Neuron (in vitro differentiated cells): Measurements from ENCODE around the gene SV2B.

Experiments used
- H2AFZ ChIP-seq: one replicate; pipeline ENCODE4 v1.6.1; 2013; ENCODE audit warnings: low read depth, mild to moderate bottlenecking, inconsistent platforms, low read length, moderate library complexity
- H3K27me3 ChIP-seq: one replicate; pipeline ENCODE4 v1.6.1; 2013; ENCODE audit warnings: low read length; ENCODE audit not compliant: insufficient read depth
- H3K36me3 ChIP-seq: one replicate; pipeline ENCODE4 v1.6.1; 2013; ENCODE audit warnings: low read length; ENCODE audit not compliant: insufficient read depth
- H3K4me1 ChIP-seq: one replicate; pipeline ENCODE4 v1.6.1; 2013; ENCODE audit warnings: low read length; ENCODE audit not compliant: insufficient read depth
- H3K4me3 ChIP-seq: 2 replicates; pipeline ENCODE4 v1.5.1; 2013; ENCODE audit warnings: mild to moderate bottlenecking, low read length, moderate library complexity
- H3K9me3 ChIP-seq: one replicate; pipeline ENCODE4 v1.6.1; 2013; ENCODE audit warnings: low read length

SV2B gene

DNA sequence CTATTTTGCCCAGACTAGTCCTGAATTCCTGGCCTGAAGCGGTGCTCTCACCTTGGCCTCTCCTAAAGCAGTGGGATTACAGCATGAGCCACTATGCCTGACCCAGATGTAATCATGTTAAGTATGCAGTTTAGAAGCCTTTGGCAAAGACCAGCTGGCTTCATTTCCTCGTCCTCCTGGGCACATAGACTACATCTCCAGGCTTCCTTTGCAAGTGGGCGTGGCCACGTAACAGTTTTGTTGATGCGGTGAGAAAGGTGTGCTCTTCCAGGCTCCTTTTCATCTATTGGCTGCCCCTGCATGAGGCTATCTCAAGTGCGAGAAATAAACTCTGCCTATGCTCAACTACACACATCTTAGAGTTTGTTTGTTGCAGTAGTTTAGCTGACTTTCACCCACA lies 13.0 kb downstream of the SV2B start:
- H3K27me3 ChIP-seq, result peaks cover 4% of the 10 kb centered on the region

DNA sequence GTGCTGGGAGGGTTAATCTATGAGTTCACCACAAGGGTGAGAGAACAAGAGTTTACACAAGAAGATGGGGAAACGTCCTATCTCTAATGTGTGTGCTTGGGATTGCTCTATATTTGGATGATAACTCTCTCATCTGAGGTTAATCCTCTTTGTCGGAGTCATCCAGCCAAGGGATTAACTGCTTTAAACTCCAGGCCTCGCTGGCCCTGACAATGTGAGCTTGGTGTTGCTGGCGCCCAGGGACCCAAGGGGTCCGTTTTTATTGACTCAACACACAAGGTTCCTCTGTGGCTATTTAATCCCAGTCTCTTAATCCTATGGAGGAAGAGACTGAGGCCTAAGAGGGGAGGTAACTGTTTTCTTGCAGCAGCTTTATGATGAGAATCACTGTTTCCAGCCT lies 14.2 kb downstream of the SV2B start:
- H3K9me3 ChIP-seq, result no peaks in the 10 kb centered on the region
- H3K36me3 ChIP-seq, result no peaks in the 10 kb centered on the region
- peaks cover 4% of the 10 kb centered on the region for H3K27me3 ChIP-seq
- H3K4me3 ChIP-seq, result no peak overlapping the region
- H3K4me1 ChIP-seq, result no peaks in the 10 kb centered on the region
- H2AFZ ChIP-seq, result no peak overlapping the region

More for the DNA sequence above, 13.0 kb downstream of the SV2B start:
- H3K36me3 ChIP-seq, result no peaks in the 10 kb centered on the region
- no peaks in the 10 kb centered on the region for H3K4me1 ChIP-seq
- no peak overlapping the region for H3K4me3 ChIP-seq
- no peak overlapping the region for H2AFZ ChIP-seq
- H3K9me3 ChIP-seq, result no peaks in the 10 kb centered on the region

DNA sequence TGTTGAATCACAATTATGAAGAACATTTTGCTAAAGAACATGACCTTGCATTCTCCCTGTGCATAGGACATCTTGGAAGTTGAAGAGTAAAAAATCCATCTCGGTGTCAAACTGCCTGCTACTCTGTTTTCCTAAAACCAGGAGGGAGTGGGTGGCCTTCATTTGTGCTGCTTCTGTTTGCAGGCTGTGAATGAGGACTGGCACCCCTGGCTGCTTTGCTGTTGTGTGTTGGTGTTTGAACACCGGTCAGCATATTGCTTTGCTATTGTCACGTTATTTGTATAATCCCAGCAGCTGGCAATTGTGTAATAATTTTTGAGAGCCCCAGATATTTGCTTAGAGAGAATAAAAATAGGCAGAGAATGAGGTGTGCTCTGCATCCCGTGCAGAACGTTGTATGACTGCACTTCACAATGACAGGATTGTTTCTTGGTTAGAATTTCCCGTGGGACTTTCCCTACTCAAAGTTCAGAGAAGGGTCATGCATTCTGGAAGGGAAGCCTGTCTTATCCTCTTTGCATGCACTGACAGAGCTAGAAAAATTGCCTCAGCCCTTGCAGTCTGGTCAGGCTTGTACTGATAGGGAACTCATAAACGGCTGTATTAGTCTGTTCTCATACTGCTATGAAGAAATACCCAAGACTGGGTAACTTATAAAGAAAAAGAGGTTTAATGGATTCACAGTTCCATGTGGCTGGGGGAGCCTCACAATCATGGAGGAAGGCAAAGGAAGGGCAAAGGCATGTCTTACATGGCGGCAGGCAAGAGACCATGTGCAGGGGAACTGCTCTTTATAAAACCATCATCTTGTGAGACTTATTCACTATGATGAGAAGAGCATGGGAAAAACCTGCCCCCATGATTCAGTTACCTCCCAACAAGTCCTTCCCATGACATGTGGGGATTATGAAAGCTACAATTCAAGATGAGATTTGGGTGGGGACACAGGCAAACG lies 16.3 kb downstream of the SV2B start:
- Histone ChIP-seq H3K9me3 (no peaks in the 10 kb centered on the region), H3K4me1 (no peaks in the 10 kb centered on the region), H3K27me3 (no peaks in the 10 kb centered on the region), H3K36me3 (no peaks in the 10 kb centered on the region), H3K4me3 (no peak overlapping the region), H2AFZ (no peak overlapping the region)

DNA sequence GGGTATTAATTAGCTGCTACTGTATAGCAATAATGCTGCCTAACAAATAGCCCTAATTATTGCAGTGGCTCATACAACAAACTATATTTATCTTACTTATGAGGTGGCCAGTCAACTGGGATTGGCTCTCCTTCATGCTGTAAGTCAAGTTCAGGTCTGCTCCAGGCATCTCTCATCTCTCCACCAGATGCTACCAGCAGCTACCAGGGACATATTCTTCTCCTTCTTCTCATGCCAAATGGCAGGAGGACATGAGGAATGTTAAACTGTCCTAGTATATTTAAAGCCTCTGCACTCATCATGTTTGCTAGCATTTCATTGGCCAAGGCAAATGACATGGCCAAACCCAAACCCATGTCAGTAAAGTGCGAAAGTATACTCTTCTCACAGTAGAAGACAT lies 17.3 kb downstream of the SV2B start:
- no peak overlapping the region for H2AFZ ChIP-seq
- no peak overlapping the region for H3K4me3 ChIP-seq
- H3K27me3 ChIP-seq, result no peaks in the 10 kb centered on the region
- H3K9me3 ChIP-seq, result no peaks in the 10 kb centered on the region
- no peaks in the 10 kb centered on the region for H3K36me3 ChIP-seq
- H3K4me1 ChIP-seq, result no peaks in the 10 kb centered on the region

DNA sequence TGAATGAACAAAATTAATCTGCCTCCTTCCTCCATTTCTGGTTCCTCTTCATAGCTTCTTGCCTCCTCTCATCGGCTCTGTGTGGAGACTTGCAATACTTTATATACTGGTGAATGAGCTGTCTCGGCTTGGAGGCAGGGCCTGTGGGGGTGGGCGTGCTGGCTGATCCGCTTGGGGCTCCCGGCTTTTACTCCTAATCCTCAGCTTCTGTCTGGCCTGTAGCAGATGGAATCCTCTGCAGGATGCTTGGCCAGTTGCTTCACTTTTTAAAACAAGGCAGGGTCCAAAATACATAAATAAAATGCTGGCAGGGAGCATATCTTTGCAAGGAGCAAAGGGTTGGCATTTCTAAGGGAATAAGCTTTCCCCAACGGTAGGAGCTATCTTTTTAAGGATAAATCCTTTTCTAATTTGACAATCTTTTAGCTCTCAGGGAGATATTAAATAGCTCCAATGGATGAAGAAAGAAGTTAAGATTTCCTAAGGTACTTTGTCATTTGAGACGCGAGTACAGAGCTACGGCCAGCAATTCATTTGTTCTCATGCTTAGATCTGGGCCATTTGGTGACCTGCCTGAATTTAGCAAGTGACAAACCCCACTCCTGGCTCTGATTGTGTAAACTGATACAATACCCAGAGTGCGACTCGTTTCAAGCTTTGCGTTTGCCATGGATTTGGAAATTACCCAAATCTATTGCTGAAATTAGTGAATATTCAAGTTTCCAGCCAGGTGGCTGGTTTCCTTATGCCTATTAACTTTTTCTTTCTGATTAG lies 18.9 kb downstream of the SV2B start:
- Histone ChIP-seq H3K4me1 (no peaks in the 10 kb centered on the region), H2AFZ (no peak overlapping the region), H3K27me3 (no peaks in the 10 kb centered on the region), H3K36me3 (no peaks in the 10 kb centered on the region), H3K4me3 (no peak overlapping the region), H3K9me3 (no peaks in the 10 kb centered on the region)

DNA sequence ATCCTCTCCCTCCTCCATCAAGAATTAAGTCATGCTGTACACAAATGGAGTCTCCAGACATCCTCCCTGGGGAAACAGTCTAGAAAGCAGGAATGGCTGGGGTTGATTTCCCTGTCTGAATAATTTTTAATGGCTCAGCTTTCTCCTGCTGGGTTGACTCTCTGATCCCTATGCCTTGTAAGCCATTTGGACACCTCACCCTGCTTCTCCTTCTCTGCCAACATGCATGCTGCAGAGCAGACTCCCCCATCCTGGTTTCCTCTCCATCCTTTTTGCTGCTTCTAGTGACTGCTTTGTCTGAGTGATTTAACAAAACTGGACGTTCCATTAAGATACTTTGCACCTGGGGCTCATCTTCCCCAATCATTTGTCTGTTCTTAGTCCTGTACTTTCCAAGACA lies 22.2 kb downstream of the SV2B start:
- Histone ChIP-seq H2AFZ (no peak overlapping the region), H3K36me3 (no peaks in the 10 kb centered on the region), H3K27me3 (peaks cover 14% of the 10 kb centered on the region), H3K9me3 (no peaks in the 10 kb centered on the region), H3K4me3 (no peak overlapping the region), H3K4me1 (peaks cover 2% of the 10 kb centered on the region)

DNA sequence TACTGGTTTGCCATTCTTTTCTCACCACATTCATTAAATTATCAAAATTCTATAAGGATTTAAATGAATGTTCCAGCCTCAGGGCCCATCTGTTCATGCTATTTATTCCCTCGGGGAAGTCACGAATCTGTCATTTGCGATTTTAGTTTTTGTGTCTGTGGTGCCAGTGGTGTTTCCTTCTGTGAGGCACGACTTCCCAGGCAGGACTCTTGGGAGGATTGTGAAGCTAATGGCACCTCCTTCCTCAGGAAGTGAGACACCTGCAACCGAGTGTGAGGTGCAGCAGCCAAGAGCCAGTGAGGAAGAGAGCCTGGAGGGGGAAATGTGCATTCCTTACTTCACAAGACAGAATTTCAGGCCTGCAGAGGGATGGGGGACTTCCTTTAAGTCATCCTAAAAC lies 24.1 kb downstream of the SV2B start:
- Histone ChIP-seq H2AFZ (no peak overlapping the region), H3K36me3 (no peaks in the 10 kb centered on the region), H3K9me3 (no peaks in the 10 kb centered on the region), H3K4me3 (no peak overlapping the region), H3K4me1 (peaks cover 6% of the 10 kb centered on the region), H3K27me3 (peaks cover 21% of the 10 kb centered on the region)

DNA sequence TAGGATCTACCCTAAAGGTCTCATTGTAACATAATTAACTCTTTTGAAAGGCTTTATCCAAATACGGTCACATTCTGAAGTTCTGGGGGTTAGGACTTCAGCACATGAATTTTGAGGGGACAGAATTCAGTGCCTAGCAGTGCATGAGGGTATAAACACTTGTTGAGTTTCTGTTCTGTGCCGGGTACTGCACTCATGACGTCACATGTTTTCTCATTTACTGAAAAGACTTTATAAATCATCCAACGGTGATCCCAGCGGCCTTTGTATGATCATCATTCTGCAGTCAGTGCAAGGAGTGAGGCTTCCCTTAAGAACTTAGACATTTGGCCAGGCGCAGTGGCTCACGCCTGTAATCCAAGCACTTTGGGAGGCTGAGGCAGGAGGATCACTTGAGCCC lies 25.1 kb downstream of the SV2B start:
- peaks cover 21% of the 10 kb centered on the region for H3K27me3 ChIP-seq
- H2AFZ ChIP-seq, result no peak overlapping the region

DNA sequence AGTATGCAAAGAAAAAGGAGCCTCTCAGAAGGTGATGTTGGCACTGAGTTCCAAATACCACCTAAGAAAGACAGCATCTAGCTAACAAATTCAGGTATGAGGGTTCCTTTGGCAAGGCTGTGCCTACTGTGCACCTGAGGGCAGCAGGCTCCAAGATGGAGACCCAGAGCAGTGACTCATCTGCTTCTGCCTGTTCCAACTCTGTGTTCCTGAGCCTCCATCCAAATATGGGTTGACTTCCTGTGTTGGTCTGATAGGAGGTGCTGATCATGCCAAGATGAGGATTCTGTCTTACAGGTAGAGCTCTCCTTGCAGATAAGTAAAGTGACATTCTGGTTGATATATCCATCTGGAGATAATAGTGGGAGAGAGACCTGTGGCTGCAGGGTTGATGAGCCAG lies 26.0 kb downstream of the SV2B start:
- no peak overlapping the region for H2AFZ ChIP-seq
- peaks cover 21% of the 10 kb centered on the region for H3K27me3 ChIP-seq
- no peaks in the 10 kb centered on the region for H3K36me3 ChIP-seq

More for the DNA sequence above, 25.1 kb downstream of the SV2B start:
- H3K36me3 ChIP-seq, result no peaks in the 10 kb centered on the region
- peaks cover 6% of the 10 kb centered on the region for H3K4me1 ChIP-seq
- no peak overlapping the region for H3K4me3 ChIP-seq
- H3K9me3 ChIP-seq, result no peaks in the 10 kb centered on the region

DNA sequence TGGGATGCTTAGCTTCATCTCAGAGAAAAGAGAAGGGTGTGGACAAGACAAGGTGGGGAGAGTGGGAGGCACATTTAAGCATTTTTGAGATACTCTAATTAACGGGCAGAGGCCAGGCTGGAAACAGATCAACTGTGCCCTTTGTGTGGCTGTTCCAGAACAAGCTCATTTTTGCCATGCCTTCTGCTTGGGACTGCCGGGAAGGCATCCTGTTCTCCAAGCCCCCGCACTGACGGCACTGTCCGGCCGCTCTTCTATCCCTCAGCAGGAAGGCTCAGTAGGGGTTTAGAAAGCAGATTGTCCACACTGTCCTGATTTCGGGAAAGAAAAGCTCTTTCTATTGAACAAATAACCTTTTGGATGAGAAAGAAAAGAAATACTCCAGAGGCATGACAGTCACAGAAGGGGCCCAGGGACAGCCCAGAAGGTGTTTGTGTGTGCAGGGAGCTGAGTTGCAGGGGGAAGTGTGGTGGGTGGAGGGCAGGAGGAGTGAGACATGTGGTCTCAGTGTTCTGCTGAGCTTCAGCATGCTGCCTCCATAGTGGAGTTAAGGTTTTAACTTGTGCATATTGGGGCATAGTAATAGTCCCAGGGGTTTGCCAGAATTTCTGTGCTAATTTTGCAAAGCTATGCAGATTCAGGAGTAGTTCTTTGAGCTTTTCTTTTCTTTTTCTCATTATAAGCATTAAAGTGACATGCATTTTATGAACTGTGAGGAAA lies 27.3 kb downstream of the SV2B start:
- H3K27me3 ChIP-seq, result peaks cover 21% of the 10 kb centered on the region
- no peak overlapping the region for H2AFZ ChIP-seq
- peaks cover 6% of the 10 kb centered on the region for H3K4me1 ChIP-seq
- H3K4me3 ChIP-seq, result no peak overlapping the region
- no peaks in the 10 kb centered on the region for H3K36me3 ChIP-seq
- no peaks in the 10 kb centered on the region for H3K9me3 ChIP-seq

More for the DNA sequence above, 26.0 kb downstream of the SV2B start:
- H3K4me3 ChIP-seq, result no peak overlapping the region
- H3K9me3 ChIP-seq, result no peaks in the 10 kb centered on the region
- peaks cover 6% of the 10 kb centered on the region for H3K4me1 ChIP-seq

DNA sequence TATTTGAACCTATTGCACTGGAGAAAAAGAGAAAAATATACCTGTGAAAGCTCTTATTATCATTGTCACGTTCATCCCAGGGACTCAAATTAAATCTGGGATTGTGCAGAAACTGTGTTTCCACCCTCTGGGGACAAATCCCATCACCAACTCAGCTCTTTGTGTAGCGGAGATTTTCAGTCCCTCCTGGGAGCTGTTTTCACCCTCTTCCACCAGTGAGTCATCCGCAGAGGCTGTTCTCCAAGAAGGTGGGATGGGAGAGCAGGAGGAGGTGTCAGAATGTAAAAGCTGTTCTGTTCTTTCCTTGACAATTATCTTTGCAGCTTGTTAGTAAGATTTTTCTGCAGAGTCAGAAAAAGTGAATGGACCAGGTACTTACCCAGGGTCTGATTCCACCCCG lies 28.0 kb downstream of the SV2B start:
- Histone ChIP-seq H3K4me1 (peaks cover 6% of the 10 kb centered on the region), H3K9me3 (no peaks in the 10 kb centered on the region)

DNA sequence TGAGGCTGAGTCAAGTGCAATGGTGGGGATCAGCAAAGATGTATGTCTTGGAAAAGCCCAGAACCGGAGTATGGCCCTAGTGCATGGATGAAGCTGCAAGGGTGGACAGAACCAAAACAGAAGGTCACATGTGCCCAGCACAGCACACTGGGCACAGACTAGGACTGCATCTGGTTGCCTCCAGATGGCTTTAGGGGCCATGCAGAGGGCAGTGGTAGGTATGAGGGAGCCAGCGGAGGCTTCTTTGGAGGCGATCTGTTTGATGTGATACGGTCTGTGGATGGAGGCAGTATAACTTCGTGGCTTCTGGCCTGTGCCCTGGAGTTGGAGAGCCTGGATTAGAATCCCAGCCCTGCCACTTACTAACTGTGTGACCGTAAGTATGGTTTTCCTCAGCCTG lies 29.4 kb downstream of the SV2B start:
- Histone ChIP-seq H3K4me3 (no peak overlapping the region), H3K9me3 (no peaks in the 10 kb centered on the region), H2AFZ (no peak overlapping the region), H3K36me3 (no peaks in the 10 kb centered on the region), H3K27me3 (peaks cover 21% of the 10 kb centered on the region), H3K4me1 (peaks cover 6% of the 10 kb centered on the region)

More for the DNA sequence above, 28.0 kb downstream of the SV2B start:
- Histone ChIP-seq H3K36me3 (no peaks in the 10 kb centered on the region), H3K27me3 (peaks cover 21% of the 10 kb centered on the region), H2AFZ (no peak overlapping the region), H3K4me3 (no peak overlapping the region)

DNA sequence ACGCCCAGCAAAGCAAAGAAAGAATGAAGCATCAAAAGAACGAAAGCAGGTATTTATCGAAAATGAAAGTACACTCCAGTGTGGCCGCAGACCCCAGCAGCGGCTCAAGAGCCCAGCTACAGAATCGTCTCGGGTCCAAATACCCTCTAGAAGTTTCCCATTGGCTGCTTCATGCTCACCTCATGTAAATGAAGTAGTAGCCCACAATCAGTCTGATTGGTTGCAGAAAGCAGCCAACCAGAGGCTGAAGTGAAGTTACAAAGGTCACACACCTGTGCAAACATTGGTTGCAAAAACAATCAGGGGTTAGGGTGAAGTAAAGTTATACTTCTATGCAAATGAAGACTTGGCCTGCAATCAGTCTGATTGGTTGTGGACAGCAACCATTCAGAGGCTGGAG lies 32.0 kb downstream of the SV2B start:
- Histone ChIP-seq H3K9me3 (no peaks in the 10 kb centered on the region), H3K36me3 (no peaks in the 10 kb centered on the region), H3K27me3 (peaks cover 13% of the 10 kb centered on the region), H3K4me3 (no peak overlapping the region), H3K4me1 (peaks cover 6% of the 10 kb centered on the region), H2AFZ (no peak overlapping the region)
